ENCODE results near the gene TTC39C.
"Not testable (repeated sequence)": the region's sequence is repeated elsewhere in the genome, so short reads cannot be mapped to it uniquely, and the experiment has no call there.

TTC39C gene

GRCh38 chr18:24026457-24026856 is 11.9 kb downstream of the TTC39C start:
- Histone ChIP-seq H2BK12ac (ENCODE audit: low read length in 2 of 2) (no peak overlapping the region), H3K4me1 (ENCODE audit: control insufficient read depth, insufficient read depth, low read depth, low read length) (peaks cover 7% of the 10 kb centered on the region), H3K4me3 (ENCODE audit: insufficient read depth in 1 of 2, low read depth in 1 of 2, low read length in 2 of 2) (peak overlapping the region in 1 of 2 experiments; percentile 53), H3K4me2 (ENCODE audit: low read length, poor library complexity, severe bottlenecking) (no peak overlapping the region), H3K79me1 (replicated peaks; ENCODE audit: low read length, poor library complexity, severe bottlenecking) (peaks cover 25% of the 10 kb centered on the region), H3K9ac (ENCODE audit: low read length) (peak overlapping the region; percentile 50), H3K14ac (ENCODE audit: low read length in 2 of 2) (no peak overlapping the region), H4K8ac (ENCODE audit: low read length) (peak overlapping the region; percentile 9), H2BK15ac (ENCODE audit: low read depth, poor library complexity, severe bottlenecking) (no peak overlapping the region), H2BK5ac (ENCODE audit: low read depth, low read length, poor library complexity, severe bottlenecking) (no peak overlapping the region), H3K18ac (ENCODE audit: low read depth in 1 of 2, low read length in 2 of 2) (no peak overlapping the region), H2AFZ (ENCODE audit: low read depth, low read length) (no peak overlapping the region), H3K4ac (ENCODE audit: low read depth in 1 of 2, low read length in 2 of 2) (no peak overlapping the region), H4K91ac (ENCODE audit: low read length) (no peak overlapping the region), H3K23ac (ENCODE audit: low read length in 2 of 2) (no peak overlapping the region), H2BK120ac (ENCODE audit: low read depth, low read length) (no peak overlapping the region), H3K27ac (ENCODE audit: low read length, poor library complexity, severe bottlenecking) (no peak overlapping the region), H3K27me3 (ENCODE audit: control insufficient read depth in 1 of 2, insufficient read depth in 1 of 2, low read length in 2 of 2) (no peaks in the 10 kb centered on the region), H3K9me3 (ENCODE audit: control insufficient read depth, low read length) (no peaks in the 10 kb centered on the region), H3K36me3 (ENCODE audit: control insufficient read depth in 1 of 2, insufficient read depth in 2 of 2, low read depth in 1 of 2, low read length in 2 of 2) (peaks cover 4 to 9% of the 10 kb centered on the region in 2 experiments), H2AK5ac (ENCODE audit: low read length, severe bottlenecking) (no peak overlapping the region)
- WGBS: 95% methylated on average over 2 of the region's 3 CpGs
- no peak for DNase-seq

DNA sequence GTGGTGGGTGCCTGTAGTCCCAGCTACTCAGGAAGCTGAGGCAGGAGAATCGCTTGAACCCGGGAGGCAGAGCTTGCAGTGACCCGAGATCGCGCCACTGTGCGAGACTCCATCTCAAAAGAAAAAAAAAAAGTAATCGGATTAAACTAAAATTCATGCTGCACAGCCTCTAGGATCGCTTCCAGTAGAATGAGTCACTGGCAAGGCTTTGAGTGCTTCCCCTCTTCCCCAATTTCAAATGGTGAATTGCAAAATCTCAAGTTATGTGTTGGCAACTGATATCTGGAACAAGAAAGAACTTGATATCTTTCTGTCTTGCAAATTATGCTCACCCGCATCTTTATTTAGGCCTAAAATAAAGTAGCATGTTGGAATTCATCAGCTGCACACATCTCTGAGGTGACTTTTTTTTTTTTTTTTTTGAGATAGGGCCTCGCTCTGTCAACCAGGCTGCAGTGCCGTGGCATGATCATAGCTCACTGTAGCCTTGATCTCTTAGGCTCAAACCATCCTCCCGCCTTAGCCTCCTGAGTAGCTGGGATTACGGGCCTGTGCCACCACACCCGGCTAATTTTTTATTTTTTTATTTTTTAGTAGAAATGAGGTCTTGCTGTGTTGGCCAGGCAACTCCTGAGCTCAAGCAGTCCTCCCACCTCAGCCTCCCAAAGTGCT is 12.7 kb downstream of the TTC39C start:
- H3K9me3 ChIP-seq (ENCODE audit: control insufficient read depth, low read length): no peaks in the 10 kb centered on the region
- no peak overlapping the region for H3K4ac ChIP-seq (ENCODE audit: low read depth in 1 of 2, low read length in 2 of 2)
- no peak overlapping the region for H2BK120ac ChIP-seq (ENCODE audit: low read depth, low read length)
- peak overlapping the region; percentile 52 for H3K9ac ChIP-seq (ENCODE audit: low read length)
- H3K18ac ChIP-seq (ENCODE audit: low read depth in 1 of 2, low read length in 2 of 2): no peak overlapping the region
- peaks cover 4 to 9% of the 10 kb centered on the region in 2 experiments for H3K36me3 ChIP-seq (ENCODE audit: control insufficient read depth in 1 of 2, insufficient read depth in 2 of 2, low read depth in 1 of 2, low read length in 2 of 2)
- H2AK5ac ChIP-seq (ENCODE audit: low read length, severe bottlenecking): no peak overlapping the region
- H3K79me1 ChIP-seq (replicated peaks; ENCODE audit: low read length, poor library complexity, severe bottlenecking): peaks cover 26% of the 10 kb centered on the region
- no peak overlapping the region for H3K27ac ChIP-seq (ENCODE audit: low read length, poor library complexity, severe bottlenecking)
- H3K4me1 ChIP-seq (ENCODE audit: control insufficient read depth, insufficient read depth, low read depth, low read length): peaks cover 5% of the 10 kb centered on the region
- DNase-seq: peak; percentile 36
- H3K4me2 ChIP-seq (ENCODE audit: low read length, poor library complexity, severe bottlenecking): no peak overlapping the region
- H2BK5ac ChIP-seq (ENCODE audit: low read depth, low read length, poor library complexity, severe bottlenecking): no peak overlapping the region
- no peak overlapping the region for H2BK12ac ChIP-seq (ENCODE audit: low read length in 2 of 2)
- H4K91ac ChIP-seq (ENCODE audit: low read length): no peak overlapping the region
- 89% methylated on average over 10 of the region's 14 CpGs for WGBS
- no peaks in the 10 kb centered on the region for H3K27me3 ChIP-seq (ENCODE audit: control insufficient read depth in 1 of 2, insufficient read depth in 1 of 2, low read length in 2 of 2)
- H3K23ac ChIP-seq (ENCODE audit: low read length in 2 of 2): no peak overlapping the region
- H3K14ac ChIP-seq (ENCODE audit: low read length in 2 of 2): no peak overlapping the region
- no peak overlapping the region for H2AFZ ChIP-seq (ENCODE audit: low read depth, low read length)
- H2BK15ac ChIP-seq (ENCODE audit: low read depth, poor library complexity, severe bottlenecking): no peak overlapping the region
- H3K4me3 ChIP-seq (ENCODE audit: insufficient read depth in 1 of 2, low read depth in 1 of 2, low read length in 2 of 2): peak overlapping the region in 1 of 2 experiments; percentile 53
- H4K8ac ChIP-seq (ENCODE audit: low read length): no peak overlapping the region

- WGBS: 96% methylated on average over 13 of the region's 13 CpGs
- not testable (repeated sequence) for H3K23ac ChIP-seq (ENCODE audit: low read length in 2 of 2)
These were observed 14.4 kb downstream of the TTC39C start for GRCh38 chr18:24028946-24029345.

DNA sequence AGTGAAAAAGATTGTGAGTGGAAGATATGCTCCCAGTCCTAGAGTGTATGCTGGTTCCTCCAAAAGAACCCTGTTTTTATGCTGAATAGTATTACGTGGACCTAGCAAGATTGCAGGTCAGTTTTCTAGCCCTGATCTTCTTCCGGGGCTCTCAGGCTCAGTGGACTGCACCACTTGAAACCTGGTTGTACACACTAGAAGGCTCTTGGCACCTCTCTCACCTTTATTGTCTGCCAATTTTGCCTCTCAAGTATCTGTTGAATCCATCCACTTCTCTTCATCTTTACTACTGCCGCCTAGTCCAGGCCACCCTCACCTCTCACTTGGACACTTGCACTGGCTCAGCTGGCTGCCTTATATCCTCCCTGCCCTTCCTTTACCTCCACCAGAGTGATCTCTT is 16.8 kb downstream of the TTC39C start:
- H2BK12ac ChIP-seq (ENCODE audit: low read length in 2 of 2): no peak overlapping the region
- no peak overlapping the region for H3K4me3 ChIP-seq (ENCODE audit: insufficient read depth in 1 of 2, low read depth in 1 of 2, low read length in 2 of 2)
- peak overlapping the region in 1 of 2 experiments; percentile 60 for H3K14ac ChIP-seq (ENCODE audit: low read length in 2 of 2)
- no peak overlapping the region for H3K27ac ChIP-seq (ENCODE audit: low read length, poor library complexity, severe bottlenecking)
- H2AFZ ChIP-seq (ENCODE audit: low read depth, low read length): no peak overlapping the region
- no peak for DNase-seq
- H3K4me1 ChIP-seq (ENCODE audit: control insufficient read depth, insufficient read depth, low read depth, low read length): no peaks in the 10 kb centered on the region
- peaks cover 7% of the 10 kb centered on the region for H3K79me1 ChIP-seq (replicated peaks; ENCODE audit: low read length, poor library complexity, severe bottlenecking)
- H3K9ac ChIP-seq (ENCODE audit: low read length): no peak overlapping the region
- 94% methylated on average over 3 of the region's 3 CpGs for WGBS
- H3K4me2 ChIP-seq (ENCODE audit: low read length, poor library complexity, severe bottlenecking): no peak overlapping the region
- H4K8ac ChIP-seq (ENCODE audit: low read length): no peak overlapping the region
- H2BK120ac ChIP-seq (ENCODE audit: low read depth, low read length): no peak overlapping the region
- H2BK15ac ChIP-seq (ENCODE audit: low read depth, poor library complexity, severe bottlenecking): no peak overlapping the region
- H2AK5ac ChIP-seq (ENCODE audit: low read length, severe bottlenecking): no peak overlapping the region
- H3K36me3 ChIP-seq (ENCODE audit: control insufficient read depth in 1 of 2, insufficient read depth in 2 of 2, low read depth in 1 of 2, low read length in 2 of 2): no peaks in the 10 kb centered on the region
- no peaks in the 10 kb centered on the region for H3K9me3 ChIP-seq (ENCODE audit: control insufficient read depth, low read length)
- no peak overlapping the region for H2BK5ac ChIP-seq (ENCODE audit: low read depth, low read length, poor library complexity, severe bottlenecking)
- H4K91ac ChIP-seq (ENCODE audit: low read length): no peak overlapping the region
- no peak overlapping the region for H3K4ac ChIP-seq (ENCODE audit: low read depth in 1 of 2, low read length in 2 of 2)
- H3K18ac ChIP-seq (ENCODE audit: low read depth in 1 of 2, low read length in 2 of 2): peak overlapping the region in 1 of 2 experiments; percentile 24
- H3K23ac ChIP-seq (ENCODE audit: low read length in 2 of 2): peak overlapping the region in 1 of 2 experiments; percentile 80
- H3K27me3 ChIP-seq (ENCODE audit: control insufficient read depth in 1 of 2, insufficient read depth in 1 of 2, low read length in 2 of 2): no peaks in the 10 kb centered on the region

More at GRCh38 chr18:24028946-24029345, 14.4 kb downstream of the TTC39C start:
- DNase-seq; H3K4ac ChIP-seq (ENCODE audit: low read depth in 1 of 2, low read length in 2 of 2); H3K4me3 ChIP-seq (ENCODE audit: insufficient read depth in 1 of 2, low read depth in 1 of 2, low read length in 2 of 2); H3K9ac ChIP-seq (ENCODE audit: low read length); H2AK5ac ChIP-seq (ENCODE audit: low read length, severe bottlenecking); H3K27me3 ChIP-seq (ENCODE audit: control insufficient read depth in 1 of 2, insufficient read depth in 1 of 2, low read length in 2 of 2); H3K36me3 ChIP-seq (ENCODE audit: control insufficient read depth in 1 of 2, insufficient read depth in 2 of 2, low read depth in 1 of 2, low read length in 2 of 2); H3K14ac ChIP-seq (ENCODE audit: low read length in 2 of 2); H3K9me3 ChIP-seq (ENCODE audit: control insufficient read depth, low read length); H2AFZ ChIP-seq (ENCODE audit: low read depth, low read length); H3K27ac ChIP-seq (ENCODE audit: low read length, poor library complexity, severe bottlenecking); H2BK12ac ChIP-seq (ENCODE audit: low read length in 2 of 2); H3K4me2 ChIP-seq (ENCODE audit: low read length, poor library complexity, severe bottlenecking); H2BK15ac ChIP-seq (ENCODE audit: low read depth, poor library complexity, severe bottlenecking); H2BK5ac ChIP-seq (ENCODE audit: low read depth, low read length, poor library complexity, severe bottlenecking); H4K91ac ChIP-seq (ENCODE audit: low read length); H3K18ac ChIP-seq (ENCODE audit: low read depth in 1 of 2, low read length in 2 of 2); H2BK120ac ChIP-seq (ENCODE audit: low read depth, low read length); H4K8ac ChIP-seq (ENCODE audit: low read length); H3K4me1 ChIP-seq (ENCODE audit: control insufficient read depth, insufficient read depth, low read depth, low read length): not testable (repeated sequence)
- peaks cover 16% of the 10 kb centered on the region for H3K79me1 ChIP-seq (replicated peaks; ENCODE audit: low read length, poor library complexity, severe bottlenecking)

All from mesenchymal stem cell (in vitro differentiated cells and primary cell).